ENCODE measurements around the gene ZWILCH.

DNA sequence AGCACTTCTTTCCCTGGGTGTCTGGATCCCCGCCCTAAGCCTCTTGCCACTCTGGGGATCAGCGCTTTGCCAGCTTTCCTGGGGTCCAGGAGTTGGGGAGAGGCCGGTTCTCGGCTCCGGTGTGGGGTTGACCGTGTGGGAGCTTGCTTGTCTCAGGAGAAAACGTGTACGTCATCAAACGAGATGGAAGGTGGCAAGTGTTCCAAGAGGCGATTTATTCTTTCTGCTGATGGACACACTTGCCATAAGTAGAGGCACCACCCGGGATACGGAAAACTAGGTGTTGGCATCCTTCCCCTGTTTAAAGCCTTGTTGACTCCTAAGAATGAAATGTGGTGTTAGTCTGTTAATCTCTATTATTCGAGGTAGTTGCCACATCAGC is 295 bp downstream of the ZWILCH start:
- TF ChIP-seq EP300 (IDR thresholded peaks at IDR 0.05) = no peak
- no peak for TF ChIP-seq POLR2AphosphoS5 (IDR thresholded peaks at IDR 0.05)
- TF ChIP-seq, protein P1, sequence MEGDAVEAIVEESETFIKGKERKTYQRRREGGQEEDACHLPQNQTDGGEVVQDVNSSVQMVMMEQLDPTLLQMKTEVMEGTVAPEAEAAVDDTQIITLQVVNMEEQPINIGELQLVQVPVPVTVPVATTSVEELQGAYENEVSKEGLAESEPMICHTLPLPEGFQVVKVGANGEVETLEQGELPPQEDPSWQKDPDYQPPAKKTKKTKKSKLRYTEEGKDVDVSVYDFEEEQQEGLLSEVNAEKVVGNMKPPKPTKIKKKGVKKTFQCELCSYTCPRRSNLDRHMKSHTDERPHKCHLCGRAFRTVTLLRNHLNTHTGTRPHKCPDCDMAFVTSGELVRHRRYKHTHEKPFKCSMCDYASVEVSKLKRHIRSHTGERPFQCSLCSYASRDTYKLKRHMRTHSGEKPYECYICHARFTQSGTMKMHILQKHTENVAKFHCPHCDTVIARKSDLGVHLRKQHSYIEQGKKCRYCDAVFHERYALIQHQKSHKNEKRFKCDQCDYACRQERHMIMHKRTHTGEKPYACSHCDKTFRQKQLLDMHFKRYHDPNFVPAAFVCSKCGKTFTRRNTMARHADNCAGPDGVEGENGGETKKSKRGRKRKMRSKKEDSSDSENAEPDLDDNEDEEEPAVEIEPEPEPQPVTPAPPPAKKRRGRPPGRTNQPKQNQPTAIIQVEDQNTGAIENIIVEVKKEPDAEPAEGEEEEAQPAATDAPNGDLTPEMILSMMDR (IDR thresholded peaks at IDR 0.05) = no peak
